ENCODE measurements around the gene MOCOS. TPM values are rescaled to one million over a fixed set of nuclear protein-coding genes. Genes with fewer than 3 reads are reported as not detected.

The MOCOS gene
- total and polyA plus RNA-seq, 2 of the 8 experiments (the other 6 are each of a cell fraction or from before 2014, with no cell fraction given) = 4.7 to 5.8 TPM

DNA sequence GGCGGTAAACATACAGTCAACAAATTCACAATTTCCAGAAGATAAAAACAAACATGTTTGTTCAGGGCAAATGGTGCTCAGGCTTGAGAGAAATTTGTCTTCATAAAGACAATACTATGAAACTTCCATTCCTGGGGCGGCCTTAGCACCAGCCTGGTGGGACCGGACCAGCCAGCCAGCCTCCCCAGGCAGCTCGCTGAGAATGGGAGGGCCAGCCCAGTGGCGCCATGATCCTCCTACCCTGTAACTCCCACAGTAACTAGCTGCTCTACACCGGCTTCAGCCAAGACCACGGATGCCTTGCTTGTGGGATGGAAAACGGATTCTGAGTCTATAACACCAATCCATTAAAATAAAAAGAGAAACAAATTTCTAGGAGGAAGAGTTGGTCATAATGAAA is 86.0 kb downstream of the MOCOS start:
- CTCF ChIA-PET (ENCODE audit: partially characterized antibody) = interaction anchor here (0.9 to 1.5 kb wide), 2 partner anchors 9 to 11 kb away, joined by 3 to 5 read pairs; no protein-coding TSS in a partner anchor
- Histone ChIP-seq H2AK5ac (ENCODE audit: low read depth, low read length) (no peak overlapping the region), H3K4me1 (replicated peaks in 1 of 4; ENCODE audit: control insufficient read depth in 3 of 4, insufficient read depth in 4 of 4, low read length in 3 of 4) (no peaks in the 10 kb centered on the region), H3K79me2 (ENCODE audit: control insufficient read depth in 1 of 2, insufficient read depth in 2 of 2, low read length in 2 of 2) (no peaks in the 10 kb centered on the region), H4K20me1 (replicated peaks in 1 of 2; ENCODE audit: control insufficient read depth in 1 of 2, insufficient read depth in 2 of 2, low read length in 2 of 2) (no peaks in the 10 kb centered on the region), H3K23ac (ENCODE audit: insufficient read length) (no peak overlapping the region), H3K79me1 (ENCODE audit: low read depth, low read length) (no peaks in the 10 kb centered on the region), H4K5ac (ENCODE audit: insufficient read length, low read depth, low read length) (no peak overlapping the region), H2BK120ac (replicated peaks; ENCODE audit: low read depth, low read length) (no peak overlapping the region), H3K56ac (replicated peaks; ENCODE audit: insufficient read length, low read depth, low read length) (no peak overlapping the region), H3K9me3 (ENCODE audit: insufficient read depth in 2 of 2, low read depth in 1 of 2, low read length in 1 of 2) (no peaks in the 10 kb centered on the region), H4K91ac (replicated peaks; ENCODE audit: insufficient read length, low read length) (no peak overlapping the region), H3K9ac (replicated peaks in 1 of 4; ENCODE audit: extremely low read depth in 1 of 4, low read depth in 3 of 4, low read length in 3 of 4) (no peak overlapping the region), H3K18ac (ENCODE audit: extremely low read depth, low read length) (no peak overlapping the region), H3K36me3 (ENCODE audit: control insufficient read depth in 2 of 4, insufficient read depth in 4 of 4, low read length in 3 of 4) (no peaks in the 10 kb centered on the region), H3K27ac (ENCODE audit: low read depth, low read length) (no peak overlapping the region), H3K14ac (ENCODE audit: insufficient read length) (no peak overlapping the region), H2BK20ac (ENCODE audit: low read length) (no peak overlapping the region), H4K8ac (ENCODE audit: extremely low read depth, insufficient read depth, low read length) (no peak overlapping the region; the same call in 1 of the 2 replicates), H3K4me3 (ENCODE audit: extremely low read depth in 1 of 4, insufficient read depth in 2 of 4, low read depth in 3 of 4, low read length in 4 of 4) (no peak overlapping the region), H2AFZ (ENCODE audit: low read length) (no peak overlapping the region), H3K23me2 (ENCODE audit: low read depth, low read length) (no peaks in the 10 kb centered on the region), H2BK5ac (ENCODE audit: low read depth, low read length) (no peak overlapping the region), H3K4ac (replicated peaks; ENCODE audit: insufficient read length, low read depth, low read length) (no peak overlapping the region), H3K4me2 (ENCODE audit: insufficient read depth in 1 of 2, low read depth in 2 of 2, low read length in 2 of 2) (no peak overlapping the region), H2BK15ac (ENCODE audit: low read length) (no peak overlapping the region), H2BK12ac (ENCODE audit: low read depth, low read length) (no peak overlapping the region), H3K27me3 (replicated peaks in 1 of 4; ENCODE audit: control insufficient read depth in 3 of 4, extremely low read depth in 1 of 4, insufficient read depth in 3 of 4, low read length in 3 of 4) (no peaks in the 10 kb centered on the region)
- no peak for FAIRE-seq
- POLR2A ChIA-PET (ENCODE audit: partially characterized antibody) = interaction anchor here (0.7 to 1.4 kb wide), 3 partner anchors 9 to 41 kb away, joined by 3 to 4 read pairs (median 3); no protein-coding TSS in a partner anchor
- DNase-seq (ENCODE audit: low read depth in 1 of 2, low spot score in 2 of 2) = no peak
- WGBS, 2 experiments (ENCODE audit: extremely low coverage in 1 of 2, insufficient coverage in 1 of 2, insufficient read length in 1 of 2, insufficient replicate concordance in 2 of 2, low coverage in 1 of 2, low lambda C conversion rate in 2 of 2, missing lambda C conversion rate in 1 of 2) = 95% methylated on average over 8 of the region's 8 CpGs; no CpG with 5 or more reads in 1 of the 2 experiments
- no peak for TF ChIP-seq CHD1 (IDR thresholded peaks at IDR 0.05; ENCODE audit: low read depth, low read length)
- TF ChIP-seq MAFK (IDR thresholded peaks at IDR 0.05; ENCODE audit: low read depth, low read length) = no peak
- TF ChIP-seq, protein P1, sequence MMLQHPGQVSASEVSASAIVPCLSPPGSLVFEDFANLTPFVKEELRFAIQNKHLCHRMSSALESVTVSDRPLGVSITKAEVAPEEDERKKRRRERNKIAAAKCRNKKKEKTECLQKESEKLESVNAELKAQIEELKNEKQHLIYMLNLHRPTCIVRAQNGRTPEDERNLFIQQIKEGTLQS (IDR thresholded peaks at IDR 0.05; ENCODE audit: insufficient read depth, low read depth, low read length) = no peak
- no peak for TF ChIP-seq SRF (IDR thresholded peaks at IDR 0.05; ENCODE audit: low read depth, low read length)
- no peak for TF ChIP-seq JUN (IDR thresholded peaks at IDR 0.05; ENCODE audit: low read depth, low read length)
- no peak for TF ChIP-seq KDM4A (IDR thresholded peaks at IDR 0.05; ENCODE audit: low read depth, low read length, severe bottlenecking)
- no peak for TF ChIP-seq CBX5 (IDR thresholded peaks at IDR 0.05; ENCODE audit: low read depth, low read length)
- TF ChIP-seq, protein P2, sequence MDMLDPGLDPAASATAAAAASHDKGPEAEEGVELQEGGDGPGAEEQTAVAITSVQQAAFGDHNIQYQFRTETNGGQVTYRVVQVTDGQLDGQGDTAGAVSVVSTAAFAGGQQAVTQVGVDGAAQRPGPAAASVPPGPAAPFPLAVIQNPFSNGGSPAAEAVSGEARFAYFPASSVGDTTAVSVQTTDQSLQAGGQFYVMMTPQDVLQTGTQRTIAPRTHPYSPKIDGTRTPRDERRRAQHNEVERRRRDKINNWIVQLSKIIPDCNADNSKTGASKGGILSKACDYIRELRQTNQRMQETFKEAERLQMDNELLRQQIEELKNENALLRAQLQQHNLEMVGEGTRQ (IDR thresholded peaks at IDR 0.05; ENCODE audit: low read length) = no peak
- TF ChIP-seq POLR2AphosphoS5 (IDR thresholded peaks at IDR 0.05; ENCODE audit: low read depth, low read length) = no peak
- TF ChIP-seq TCF12 (IDR thresholded peaks at IDR 0.05; ENCODE audit: low read depth, low read length) = no peak
- no peak for TF ChIP-seq PHF8 (conservative IDR thresholded peaks at IDR 0.05; ENCODE audit: low read depth, low read length)
- TF ChIP-seq, protein P3, sequence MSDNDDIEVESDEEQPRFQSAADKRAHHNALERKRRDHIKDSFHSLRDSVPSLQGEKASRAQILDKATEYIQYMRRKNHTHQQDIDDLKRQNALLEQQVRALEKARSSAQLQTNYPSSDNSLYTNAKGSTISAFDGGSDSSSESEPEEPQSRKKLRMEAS (IDR thresholded peaks at IDR 0.05) = no peak
- TF ChIP-seq RBBP5 (IDR thresholded peaks at IDR 0.05; ENCODE audit: borderline replicate concordance, low read depth, low read length) = no peak

Measured in H1 (cell line).